ENCODE data around the gene CFAP20.

DNA sequence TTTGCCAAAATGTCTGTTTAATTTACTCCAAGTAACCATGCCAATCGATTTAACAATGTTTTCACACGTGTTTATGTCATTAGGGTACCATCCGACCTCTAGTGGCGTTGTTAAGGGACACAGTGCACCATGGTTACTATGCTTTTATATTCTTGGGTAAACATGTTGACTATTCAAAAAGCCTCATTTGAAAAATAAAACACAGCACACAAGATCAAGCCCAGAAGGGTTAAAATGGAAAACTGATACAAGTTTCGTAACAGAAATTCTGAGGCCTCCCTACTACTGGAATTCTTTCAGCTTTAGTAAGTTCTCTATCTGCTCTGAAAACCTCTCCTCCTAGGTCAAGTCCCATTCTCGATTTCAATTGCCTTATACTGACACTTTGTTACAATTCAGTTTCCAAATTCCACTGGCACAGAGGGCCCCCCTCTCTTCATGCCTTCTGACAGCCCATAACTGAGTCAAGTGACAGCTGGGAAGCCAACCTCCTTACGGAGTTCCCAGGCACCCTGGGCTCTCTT lies 2.1 kb downstream of the CFAP20 start:
- TF ChIP-seq, protein P1, sequence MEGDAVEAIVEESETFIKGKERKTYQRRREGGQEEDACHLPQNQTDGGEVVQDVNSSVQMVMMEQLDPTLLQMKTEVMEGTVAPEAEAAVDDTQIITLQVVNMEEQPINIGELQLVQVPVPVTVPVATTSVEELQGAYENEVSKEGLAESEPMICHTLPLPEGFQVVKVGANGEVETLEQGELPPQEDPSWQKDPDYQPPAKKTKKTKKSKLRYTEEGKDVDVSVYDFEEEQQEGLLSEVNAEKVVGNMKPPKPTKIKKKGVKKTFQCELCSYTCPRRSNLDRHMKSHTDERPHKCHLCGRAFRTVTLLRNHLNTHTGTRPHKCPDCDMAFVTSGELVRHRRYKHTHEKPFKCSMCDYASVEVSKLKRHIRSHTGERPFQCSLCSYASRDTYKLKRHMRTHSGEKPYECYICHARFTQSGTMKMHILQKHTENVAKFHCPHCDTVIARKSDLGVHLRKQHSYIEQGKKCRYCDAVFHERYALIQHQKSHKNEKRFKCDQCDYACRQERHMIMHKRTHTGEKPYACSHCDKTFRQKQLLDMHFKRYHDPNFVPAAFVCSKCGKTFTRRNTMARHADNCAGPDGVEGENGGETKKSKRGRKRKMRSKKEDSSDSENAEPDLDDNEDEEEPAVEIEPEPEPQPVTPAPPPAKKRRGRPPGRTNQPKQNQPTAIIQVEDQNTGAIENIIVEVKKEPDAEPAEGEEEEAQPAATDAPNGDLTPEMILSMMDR (IDR thresholded peaks at IDR 0.05): peak in 4 of 6 experiments; percentile 14 to 53 (median 39)
- no peak for TF ChIP-seq POLR2A (IDR thresholded peaks at IDR 0.05)
